Stimulated activated naive CD4-positive, alpha-beta T cell treated with Interleukin-2 at 50 U/mL for 16 hours (primary cell): ENCODE measurements around the gene MAP3K3.

ENCODE experiments used
- DNase-seq: peaks from one replicate; lab custom pipeline; 2025; lab: John Stamatoyannopoulos, UW

The MAP3K3 gene

DNA sequence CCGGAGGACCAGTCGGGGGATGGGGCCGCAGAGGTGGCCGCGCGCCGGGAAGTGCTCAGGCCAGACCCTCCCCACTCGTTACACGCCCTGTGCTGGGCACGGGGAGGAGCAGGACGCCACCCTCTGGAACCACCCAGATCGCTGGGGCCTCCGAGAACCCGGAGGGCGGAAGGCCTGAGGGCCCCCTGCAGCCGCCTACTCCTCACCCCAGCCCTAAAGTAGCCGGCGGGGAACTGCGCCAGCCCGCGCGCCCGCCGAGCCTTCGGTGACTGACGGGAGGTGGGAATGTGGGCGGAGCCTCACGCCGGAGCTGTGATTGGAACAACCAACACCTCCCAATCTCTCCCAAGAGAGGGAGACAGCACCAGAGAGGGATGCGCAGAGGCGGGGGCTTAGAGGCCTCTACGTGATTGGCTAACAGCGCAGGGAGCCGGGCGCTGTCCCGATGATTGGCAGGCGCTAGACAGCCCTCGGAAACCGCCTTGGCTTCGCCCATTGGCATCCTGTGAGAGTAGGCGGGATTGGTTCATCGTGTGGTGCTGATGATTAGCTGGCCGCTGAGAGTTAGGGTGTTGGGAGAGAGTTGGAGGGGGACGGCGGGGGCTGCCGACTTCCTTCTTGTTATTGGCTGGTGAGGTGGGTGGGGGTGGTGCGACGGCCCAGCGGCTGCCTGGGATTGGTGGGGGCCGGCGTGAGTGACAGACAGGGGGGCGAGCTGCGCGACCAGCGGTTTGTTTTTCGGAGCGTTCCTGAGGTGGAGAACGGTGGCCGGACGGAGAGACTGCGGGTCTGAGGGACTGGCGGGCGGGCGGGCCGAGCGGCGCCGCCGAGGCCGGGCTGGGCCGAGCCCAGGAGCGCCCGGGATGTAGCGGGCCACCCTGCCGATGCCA lies at the start of gene MAP3K3:
TSS of gene MAP3K3 (plus strand) at position 734 of the 890 bp plus-strand sequence. CDS start 343 bp downstream, outside the sequence.
- DNase-seq, result peak; percentile 98

- no peak for DNase-seq
These were observed 48.6 kb upstream of the MAP3K3 start for GRCh38 chr17:63573634-63574033.

GRCh38 chr17:63578027-63578768 lies 44.0 kb upstream of the MAP3K3 start:
- no peak for DNase-seq

DNA sequence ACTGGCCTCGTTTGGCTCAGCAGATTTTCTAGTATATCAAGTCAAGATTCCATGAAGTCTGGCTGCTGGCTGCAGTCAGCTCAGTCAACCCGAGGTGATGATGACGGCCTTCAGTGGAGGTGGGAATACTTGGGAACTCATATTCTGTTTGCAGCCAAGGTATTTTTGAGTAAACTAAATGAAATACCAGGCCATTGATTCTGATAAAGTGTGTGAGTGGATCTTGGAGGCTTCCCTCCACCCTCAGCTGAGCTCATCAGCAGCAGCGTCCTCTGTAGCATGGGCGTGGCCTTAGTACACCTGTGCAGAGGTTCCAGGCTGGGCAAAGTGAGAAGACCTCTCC lies 43.5 kb upstream of the MAP3K3 start:
- DNase-seq, result no peak

DNA sequence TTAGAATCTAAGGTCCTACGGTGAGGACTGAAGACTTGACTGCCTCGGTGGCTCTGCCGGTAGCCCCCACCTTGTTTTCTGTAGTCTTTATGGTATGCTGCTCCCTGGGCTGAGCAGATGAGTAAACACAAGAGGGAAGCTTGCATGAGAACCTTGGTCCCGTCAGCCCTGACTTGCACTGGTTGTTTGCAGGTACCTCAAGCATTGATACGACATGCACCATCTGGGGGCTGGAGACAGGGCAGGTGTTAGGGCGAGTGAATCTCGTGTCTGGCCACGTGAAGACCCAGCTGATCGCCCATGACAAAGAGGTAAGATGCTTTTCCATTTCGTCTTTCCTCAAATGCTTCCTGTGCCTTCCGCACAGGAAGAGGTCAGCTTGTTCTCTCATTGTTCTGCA lies 42.6 kb upstream of the MAP3K3 start:
- no peak for DNase-seq

- no peak for DNase-seq
These were observed 34.4 kb upstream of the MAP3K3 start for GRCh38 chr17:63587770-63588169.

DNA sequence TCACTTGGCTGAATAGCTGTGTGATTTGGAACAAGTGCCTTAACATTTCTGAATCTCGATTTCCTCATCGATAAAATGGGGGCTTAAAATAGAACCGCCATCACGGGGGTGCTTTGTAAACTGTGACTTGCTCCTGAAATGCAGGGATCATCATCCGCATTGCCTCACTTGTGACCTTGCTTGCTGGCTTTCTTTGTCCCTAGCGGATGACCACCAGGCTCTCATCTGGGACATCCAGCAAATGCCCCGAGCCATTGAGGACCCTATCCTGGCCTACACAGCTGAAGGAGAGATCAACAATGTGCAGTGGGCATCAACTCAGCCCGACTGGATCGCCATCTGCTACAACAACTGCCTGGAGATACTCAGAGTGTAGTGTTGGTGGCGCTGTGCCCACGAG lies 33.4 kb upstream of the MAP3K3 start:
- DNase-seq, result no peak

DNA sequence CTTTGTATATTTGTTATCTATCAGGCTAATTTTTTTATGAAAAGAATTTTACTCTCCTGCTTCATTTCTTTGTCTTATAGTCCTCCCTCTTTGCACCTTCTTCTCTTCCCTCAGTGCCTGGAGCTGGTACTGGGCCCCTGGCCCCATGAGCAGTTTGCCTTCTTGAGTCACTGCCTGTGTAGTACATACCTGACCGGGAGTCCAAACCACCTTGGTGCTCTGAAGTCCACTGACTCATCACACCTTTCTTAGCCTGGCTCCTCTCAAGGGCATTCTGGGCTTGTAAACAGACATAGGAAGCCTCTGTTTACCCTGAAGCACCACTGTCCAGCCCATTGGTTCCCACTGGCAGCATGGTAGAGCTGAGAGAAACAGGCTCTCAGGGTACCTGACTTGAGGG lies 32.6 kb upstream of the MAP3K3 start:
- no peak for DNase-seq

GRCh38 chr17:63592797-63593196 lies 29.4 kb upstream of the MAP3K3 start:
- no peak for DNase-seq

GRCh38 chr17:63595132-63595531 lies 27.1 kb upstream of the MAP3K3 start:
- DNase-seq, result no peak

GRCh38 chr17:63596856-63597586 lies 25.2 kb upstream of the MAP3K3 start:
- DNase-seq, result no peak

DNA sequence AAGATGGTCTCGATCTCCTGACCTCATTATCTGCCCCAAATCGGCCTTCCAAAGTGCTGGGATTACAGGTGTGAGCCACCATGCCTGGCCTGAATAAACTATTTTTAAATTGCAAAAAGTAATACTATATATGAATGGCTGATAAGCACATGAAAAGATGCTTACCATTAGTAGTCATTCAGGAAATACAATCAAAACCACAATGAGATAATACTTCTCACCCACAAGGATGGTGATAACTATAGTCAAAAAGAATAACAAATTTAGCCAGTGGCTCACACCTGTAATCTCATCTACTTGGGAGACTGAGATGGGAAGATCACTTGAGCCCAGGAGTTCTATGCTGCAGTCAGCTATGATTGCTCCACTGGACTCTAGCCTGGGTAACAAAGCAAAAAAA lies 23.9 kb upstream of the MAP3K3 start:
- DNase-seq, result no peak

DNA sequence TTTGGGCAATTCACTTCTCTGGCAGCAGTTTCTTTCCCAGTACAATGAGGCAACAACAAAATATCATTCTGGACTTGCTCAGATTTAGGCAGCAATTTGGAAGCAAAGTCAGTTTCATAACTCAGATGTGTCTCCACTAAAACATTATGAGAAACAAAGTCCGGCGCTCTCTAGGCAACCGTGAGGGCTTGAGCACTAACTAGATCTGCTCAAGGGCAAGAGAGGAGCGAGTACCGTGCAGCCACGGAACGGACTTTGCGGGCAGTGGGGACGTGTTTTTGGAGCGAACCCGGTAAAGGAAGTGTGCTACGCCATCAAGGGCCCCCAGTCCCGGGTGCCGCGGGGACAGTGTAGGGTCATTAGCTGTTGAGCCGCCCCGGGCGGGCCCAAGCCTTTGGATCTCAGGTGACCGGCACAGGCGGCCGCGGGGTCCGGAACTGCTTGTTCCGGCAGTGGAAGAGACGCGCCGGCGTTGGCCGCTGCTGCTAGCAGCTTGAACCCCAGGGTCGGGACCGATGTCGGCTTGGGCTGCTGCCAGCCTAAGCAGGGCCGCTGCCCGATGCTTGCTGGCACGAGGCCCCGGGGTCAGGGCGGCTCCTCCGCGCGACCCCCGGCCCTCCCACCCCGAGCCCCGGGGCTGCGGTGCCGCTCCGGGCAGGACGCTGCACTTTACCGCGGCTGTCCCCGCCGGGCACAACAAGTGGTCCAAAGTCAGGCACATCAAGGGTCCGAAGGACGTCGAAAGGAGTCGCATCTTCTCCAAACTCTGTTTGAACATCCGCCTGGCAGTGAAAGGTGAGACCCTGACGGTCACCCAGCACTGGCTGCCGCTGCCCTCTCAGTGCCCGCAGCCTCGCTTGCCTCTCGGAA lies 21.4 kb upstream of the MAP3K3 start, which contains the start of gene TACO1:
TSS of gene TACO1 (plus strand) at position 327 of the 870 bp plus-strand sequence. CDS start at position 516, 189 bp downstream.
- DNase-seq, result peak; percentile 68

GRCh38 chr17:63601439-63602371 lies 20.5 kb upstream of the MAP3K3 start:
- DNase-seq, result no peak

- peak; percentile 4 for DNase-seq
These were observed 12.2 kb upstream of the MAP3K3 start for GRCh38 chr17:63609816-63610573.

GRCh38 chr17:63610854-63611253 lies 11.4 kb upstream of the MAP3K3 start:
- no peak for DNase-seq

GRCh38 chr17:63611354-63611753 lies 10.9 kb upstream of the MAP3K3 start:
- DNase-seq, result peak; percentile 23

DNA sequence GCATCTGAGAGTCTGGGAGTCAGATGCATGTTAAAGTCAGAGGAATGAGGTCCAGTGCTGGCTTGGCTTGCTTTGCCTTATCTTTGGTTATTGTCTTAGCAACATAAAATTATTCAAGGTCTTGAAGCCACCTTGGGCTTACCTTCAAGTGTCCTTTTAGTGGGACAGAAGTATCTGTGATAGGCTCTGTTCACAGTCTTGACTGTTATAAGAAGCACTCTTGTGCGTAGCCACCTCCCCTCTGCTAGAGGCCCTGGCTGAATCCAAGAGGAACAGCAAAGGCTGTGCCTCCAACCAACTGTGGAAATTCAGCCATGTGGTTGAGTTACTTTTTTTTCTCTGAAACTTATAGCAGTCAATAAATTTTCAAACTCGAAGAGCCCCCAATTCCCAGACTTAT lies 8.6 kb upstream of the MAP3K3 start:
- DNase-seq, result no peak

- DNase-seq, result no peak
These were observed 961 bp upstream of the MAP3K3 start for GRCh38 chr17:63621229-63621683.
